OCI-LY1 (cell line): ENCODE measurements around the gene FBXO39.

ENCODE experiments used
- H2AFZ ChIP-seq: fragments of 200-600 bp; sonication (generic), shearing (Covaris generic); 2 replicates; pipeline ENCODE4 v1.6.0; 2014; ENCODE audit warnings: antibody characterized with exemption, mild to moderate bottlenecking, low read length
- H3F3A ChIP-seq: fragments of 200-600 bp; sonication (generic), shearing (Covaris generic); 2 replicates; pipeline ENCODE4 v1.6.0; 2014; ENCODE audit warnings: mild to moderate bottlenecking, antibody characterized with exemption, low read length, moderate library complexity; ENCODE audit not compliant: insufficient read depth
- H3K27ac ChIP-seq: fragments of 200-600 bp; sonication (generic); 2 replicates; pipeline ENCODE4 v1.5.1; 2014; ENCODE audit warnings: low read length, mixed run types, mild to moderate bottlenecking, low read depth; ENCODE audit not compliant: poor library complexity, severe bottlenecking
- H3K27me3 ChIP-seq: fragments of 200-600 bp; sonication (generic); 2 replicates; pipeline ENCODE4 v1.6.0; 2014; ENCODE audit warnings: antibody characterized with exemption, mild to moderate bottlenecking, low read length, moderate library complexity; ENCODE audit not compliant: insufficient read depth
- H3K36me3 ChIP-seq: fragments of 200-600 bp; sonication (generic); 2 replicates; pipeline ENCODE4 v1.6.1; 2014; ENCODE audit warnings: mild to moderate bottlenecking, antibody characterized with exemption, low read length, moderate library complexity, mixed read lengths; ENCODE audit not compliant: insufficient read depth
- H3K4me1 ChIP-seq: fragments of 200-600 bp; sonication (generic); 2 replicates; pipeline ENCODE4 v1.5.1; 2014; ENCODE audit warnings: mild to moderate bottlenecking, low read length, moderate library complexity; ENCODE audit not compliant: insufficient read depth, severe bottlenecking
- H3K4me2 ChIP-seq: fragments of 200-600 bp; sonication (generic), shearing (Covaris generic); 2 replicates; pipeline ENCODE4 v1.6.1; 2014; ENCODE audit warnings: low read length
- H3K4me3 ChIP-seq: fragments of 200-600 bp; sonication (generic); 2 replicates; pipeline ENCODE4 v1.5.1; 2014; ENCODE audit warnings: low read length, low read depth, mild to moderate bottlenecking, mixed read lengths; ENCODE audit not compliant: poor library complexity, severe bottlenecking
- H3K79me2 ChIP-seq: fragments of 200-600 bp; shearing (Covaris generic); 2 replicates; pipeline ENCODE4 v1.6.1; 2016; ENCODE audit warnings: mixed run types, low read length, mixed read lengths; ENCODE audit not compliant: insufficient read depth
- H3K9ac ChIP-seq: fragments of 200-600 bp; sonication (generic), shearing (Covaris generic); 2 replicates; pipeline ENCODE4 v1.6.1; 2014; ENCODE audit warnings: mild to moderate bottlenecking, low read length, mixed read lengths
- H3K9me2 ChIP-seq: fragments of 200-600 bp; sonication (generic), shearing (Covaris generic); 2 replicates; pipeline ENCODE4 v1.6.1; 2014; ENCODE audit warnings: low read depth, mild to moderate bottlenecking, low read length, mixed read lengths
- H3K9me3 ChIP-seq: fragments of 200-600 bp; shearing (Covaris generic); 2 replicates; pipeline ENCODE4 v1.6.1; 2014; ENCODE audit warnings: low read length, mixed read lengths
- H4K20me1 ChIP-seq: fragments of 200-600 bp; sonication (generic), shearing (Covaris generic); 2 replicates; pipeline ENCODE4 v1.6.0; 2016; ENCODE audit warnings: mild to moderate bottlenecking, low read length; ENCODE audit not compliant: insufficient read depth
- EZH2 ChIP-seq: fragments of 200-600 bp; sonication (generic), shearing (Covaris generic); IDR thresholded peaks from 2 replicates; pipeline ENCODE4 v1.8.0; 2017; ENCODE audit warnings: borderline replicate concordance, mixed run types, mild to moderate bottlenecking, antibody characterized with exemption, low read length, moderate library complexity, mixed read lengths
- TF ChIP-seq, protein P1 (sequence below): fragments of 200-600 bp; sonication (generic), shearing (Covaris generic); IDR thresholded peaks from 2 replicates; pipeline ENCODE4 v1.5.1; 2017; ENCODE audit warnings: mild to moderate bottlenecking, antibody characterized with exemption, low read length, moderate library complexity, mixed read lengths

FBXO39 gene

DNA sequence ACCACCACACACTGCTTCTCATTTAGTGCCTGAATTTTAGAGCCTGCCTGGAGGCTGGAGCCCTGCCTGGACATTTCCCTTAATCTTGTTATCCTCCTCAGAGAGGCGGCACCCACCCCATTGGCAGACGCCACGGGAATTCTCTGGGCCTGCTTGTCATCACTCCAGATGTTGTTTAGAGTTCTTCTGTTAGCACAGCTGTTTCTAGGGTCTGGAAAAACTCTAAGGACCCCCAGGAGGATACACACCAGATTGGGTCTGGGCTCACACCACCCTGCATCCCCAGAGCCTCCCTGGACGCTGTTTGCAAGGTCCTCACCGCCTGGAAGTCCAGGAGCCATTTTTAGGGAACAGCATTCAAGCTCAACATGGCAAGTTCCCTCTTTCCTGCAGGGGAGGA is 20.7 kb upstream of the FBXO39 start:
- no peak overlapping the region for H3K9ac ChIP-seq

DNA sequence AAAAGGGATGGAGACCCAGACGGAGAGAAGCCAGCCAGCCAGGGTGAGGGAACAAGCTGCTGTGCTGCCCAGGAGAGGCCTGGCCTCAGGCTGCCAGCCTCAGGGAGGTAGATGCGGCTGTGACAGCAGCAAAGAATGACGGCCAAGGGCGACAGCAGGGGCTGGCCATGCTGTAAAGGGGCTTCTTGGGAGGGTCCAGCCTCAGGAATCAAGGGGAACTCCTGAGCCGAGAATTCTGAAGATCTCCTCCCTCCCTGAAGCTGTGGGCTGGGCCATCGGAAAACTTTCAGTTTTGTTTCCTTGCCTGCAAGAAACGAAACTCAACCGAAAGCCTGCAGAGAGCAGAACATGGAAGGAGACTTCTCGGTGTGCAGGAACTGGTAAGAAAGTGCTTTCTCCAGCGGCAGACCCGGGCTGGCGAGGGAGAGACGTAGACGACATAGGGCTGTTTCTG is 20.3 kb upstream of the FBXO39 start, which contains the start of gene XAF1:
Gene XAF1, plus strand, starts transcription at position 316 of the 454 bp plus-strand sequence. Its CDS starts 33 bp downstream, at position 349.
- H3F3A ChIP-seq = no peaks in the 10 kb centered on the region
- H3K4me3 ChIP-seq = peak within 1 kb of the TSS; percentile 23
- H3K79me2 ChIP-seq = no peaks in the 10 kb centered on the region
- no peak within 1 kb of the TSS for H2AFZ ChIP-seq
- no peaks in the 10 kb centered on the region for H4K20me1 ChIP-seq
- TF ChIP-seq EZH2 = no peak
- TF ChIP-seq, protein P1, sequence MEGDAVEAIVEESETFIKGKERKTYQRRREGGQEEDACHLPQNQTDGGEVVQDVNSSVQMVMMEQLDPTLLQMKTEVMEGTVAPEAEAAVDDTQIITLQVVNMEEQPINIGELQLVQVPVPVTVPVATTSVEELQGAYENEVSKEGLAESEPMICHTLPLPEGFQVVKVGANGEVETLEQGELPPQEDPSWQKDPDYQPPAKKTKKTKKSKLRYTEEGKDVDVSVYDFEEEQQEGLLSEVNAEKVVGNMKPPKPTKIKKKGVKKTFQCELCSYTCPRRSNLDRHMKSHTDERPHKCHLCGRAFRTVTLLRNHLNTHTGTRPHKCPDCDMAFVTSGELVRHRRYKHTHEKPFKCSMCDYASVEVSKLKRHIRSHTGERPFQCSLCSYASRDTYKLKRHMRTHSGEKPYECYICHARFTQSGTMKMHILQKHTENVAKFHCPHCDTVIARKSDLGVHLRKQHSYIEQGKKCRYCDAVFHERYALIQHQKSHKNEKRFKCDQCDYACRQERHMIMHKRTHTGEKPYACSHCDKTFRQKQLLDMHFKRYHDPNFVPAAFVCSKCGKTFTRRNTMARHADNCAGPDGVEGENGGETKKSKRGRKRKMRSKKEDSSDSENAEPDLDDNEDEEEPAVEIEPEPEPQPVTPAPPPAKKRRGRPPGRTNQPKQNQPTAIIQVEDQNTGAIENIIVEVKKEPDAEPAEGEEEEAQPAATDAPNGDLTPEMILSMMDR = no peak
- H3K27me3 ChIP-seq = no peaks in the 10 kb centered on the region
- no peaks in the 10 kb centered on the region for H3K9me2 ChIP-seq
- H3K4me2 ChIP-seq = peak within 1 kb of the TSS; percentile 51
- no peak within 1 kb of the TSS for H3K27ac ChIP-seq
- H3K9ac ChIP-seq = no peak within 1 kb of the TSS
- H3K36me3 ChIP-seq = no peaks in the 10 kb centered on the region
- no peaks in the 10 kb centered on the region for H3K4me1 ChIP-seq
- H3K9me3 ChIP-seq = no peaks in the 10 kb centered on the region

More for the DNA sequence above, 20.7 kb upstream of the FBXO39 start:
- Histone ChIP-seq H3K36me3 (no peaks in the 10 kb centered on the region), H3F3A (no peaks in the 10 kb centered on the region), H3K4me1 (no peaks in the 10 kb centered on the region), H3K9me2 (no peaks in the 10 kb centered on the region), H4K20me1 (no peaks in the 10 kb centered on the region), H3K79me2 (no peaks in the 10 kb centered on the region), H3K27me3 (no peaks in the 10 kb centered on the region), H2AFZ (no peak overlapping the region), H3K4me3 (no peak overlapping the region), H3K4me2 (no peak overlapping the region), H3K27ac (no peak overlapping the region), H3K9me3 (no peaks in the 10 kb centered on the region)
- TF ChIP-seq, protein P1 = no peak
- TF ChIP-seq EZH2 = no peak

DNA sequence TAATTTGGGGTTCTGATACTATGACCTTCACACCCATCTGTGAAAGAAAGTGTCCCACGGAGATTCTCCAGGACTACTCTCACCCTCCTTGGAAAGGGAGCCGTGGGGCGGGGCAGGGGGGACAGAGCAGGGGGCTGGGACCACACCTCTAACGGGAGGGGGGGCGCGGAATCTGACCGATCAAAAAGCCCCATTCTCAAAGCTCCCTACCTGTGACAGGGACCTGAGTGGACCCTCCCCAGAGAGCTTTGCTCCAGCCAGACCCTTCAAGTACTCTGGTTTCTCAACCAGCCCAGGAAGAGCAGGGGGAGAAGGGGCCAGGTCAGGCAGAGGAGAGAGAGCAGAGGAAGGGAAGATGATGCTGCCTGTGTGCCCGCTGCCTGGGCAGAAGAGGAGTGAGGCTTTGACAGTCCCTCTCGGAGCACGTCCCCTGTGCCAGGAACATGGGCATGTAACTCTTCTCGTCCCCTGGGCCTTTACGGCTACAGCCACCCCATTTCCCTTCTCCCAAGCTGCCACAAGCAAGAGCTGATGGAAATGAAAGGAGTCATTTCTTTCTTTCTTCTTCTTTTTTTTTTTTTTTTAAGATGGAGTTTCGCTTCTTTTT is 19.5 kb upstream of the FBXO39 start:
- Histone ChIP-seq H3K27me3 (no peaks in the 10 kb centered on the region), H3K4me3 (no peak overlapping the region), H3K4me2 (peak overlapping the region; percentile 51; the same call in 1 of the 2 replicates), H2AFZ (no peak overlapping the region), H3K4me1 (no peaks in the 10 kb centered on the region), H3K9me2 (no peaks in the 10 kb centered on the region), H3K9ac (no peak overlapping the region), H4K20me1 (no peaks in the 10 kb centered on the region), H3K79me2 (no peaks in the 10 kb centered on the region), H3K9me3 (no peaks in the 10 kb centered on the region), H3F3A (no peaks in the 10 kb centered on the region), H3K36me3 (no peaks in the 10 kb centered on the region), H3K27ac (no peak overlapping the region)
- TF ChIP-seq, protein P1 = no peak
- no peak for TF ChIP-seq EZH2
